Stomach (tissue), 4 donors: ENCODE data around the gene ACOT13.
"Not testable (repeated sequence)": the region's sequence is repeated elsewhere in the genome, so short reads cannot be mapped to it uniquely, and the experiment has no call there.

Source experiments
- EP300 ChIP-seq: sonication (generic); formaldehyde crosslinking; IDR thresholded peaks from one replicate; pipeline ENCODE4 v1.6.1; 2017; ENCODE audit warnings: antibody characterized with exemption
- POLR2AphosphoS5 ChIP-seq, 3 donors: sonication (generic); formaldehyde crosslinking; IDR thresholded peaks; one replicate each; pipeline ENCODE4 v1.6.1; 2016; ENCODE audit warnings: antibody characterized with exemption in 3 of 3
- TF ChIP-seq, protein P1 (sequence below), 7 experiments: fragments of 450-650 bp in 4 of 7; fragments of 200-600 bp in 3 of 7; sonication (generic) in 3 of 7; IDR thresholded peaks; one replicate each; pipeline ENCODE4 v1.5.1; 2016 to 2019; ENCODE audit warnings: antibody characterized with exemption in 7 of 7, control low read depth in 2 of 7, mild to moderate bottlenecking in 1 of 7

- TF ChIP-seq, protein P1, sequence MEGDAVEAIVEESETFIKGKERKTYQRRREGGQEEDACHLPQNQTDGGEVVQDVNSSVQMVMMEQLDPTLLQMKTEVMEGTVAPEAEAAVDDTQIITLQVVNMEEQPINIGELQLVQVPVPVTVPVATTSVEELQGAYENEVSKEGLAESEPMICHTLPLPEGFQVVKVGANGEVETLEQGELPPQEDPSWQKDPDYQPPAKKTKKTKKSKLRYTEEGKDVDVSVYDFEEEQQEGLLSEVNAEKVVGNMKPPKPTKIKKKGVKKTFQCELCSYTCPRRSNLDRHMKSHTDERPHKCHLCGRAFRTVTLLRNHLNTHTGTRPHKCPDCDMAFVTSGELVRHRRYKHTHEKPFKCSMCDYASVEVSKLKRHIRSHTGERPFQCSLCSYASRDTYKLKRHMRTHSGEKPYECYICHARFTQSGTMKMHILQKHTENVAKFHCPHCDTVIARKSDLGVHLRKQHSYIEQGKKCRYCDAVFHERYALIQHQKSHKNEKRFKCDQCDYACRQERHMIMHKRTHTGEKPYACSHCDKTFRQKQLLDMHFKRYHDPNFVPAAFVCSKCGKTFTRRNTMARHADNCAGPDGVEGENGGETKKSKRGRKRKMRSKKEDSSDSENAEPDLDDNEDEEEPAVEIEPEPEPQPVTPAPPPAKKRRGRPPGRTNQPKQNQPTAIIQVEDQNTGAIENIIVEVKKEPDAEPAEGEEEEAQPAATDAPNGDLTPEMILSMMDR (IDR thresholded peaks at IDR 0.05) = not testable (repeated sequence)
- not testable (repeated sequence) for TF ChIP-seq POLR2AphosphoS5 (IDR thresholded peaks at IDR 0.05); EP300
These were observed 67.8 kb downstream of the ACOT13 start for GRCh38 chr6:24734710-24735109.
